Measurements from ENCODE around the gene OPN3. TPM values are rescaled to one million over a fixed set of nuclear protein-coding genes. Genes with fewer than 3 reads are reported as not detected.

Gene OPN3
- total RNA-seq, 1 experiment from 2014 or later = 10.0 TPM

DNA sequence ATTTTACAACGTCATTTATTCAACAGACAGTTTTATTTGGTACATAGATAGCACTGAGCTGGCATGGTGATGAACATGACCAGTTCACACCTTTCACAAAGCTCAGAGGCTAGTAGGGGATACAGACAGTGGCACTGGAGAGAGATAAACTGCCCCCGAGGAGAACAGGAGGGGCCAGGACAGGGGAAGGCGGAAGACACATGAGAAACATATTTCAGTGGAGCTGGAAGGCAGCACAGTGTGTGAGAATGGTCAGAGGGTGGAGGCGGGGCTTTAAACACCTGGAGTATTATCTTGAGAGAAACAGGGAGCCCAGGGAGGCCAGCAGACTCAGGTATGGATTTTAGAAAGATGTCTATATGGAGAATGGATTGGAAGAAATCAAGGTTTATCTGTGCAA, 49.5 kb downstream of the OPN3 start:
- Histone ChIP-seq H3K14ac (ENCODE audit: insufficient read depth, low read length) (no peak overlapping the region), H3K79me1 (ENCODE audit: insufficient read depth, low read depth, low read length, poor library complexity, severe bottlenecking) (no peaks in the 10 kb centered on the region), H3K56ac (ENCODE audit: insufficient read length, low read depth, low read length) (no peak overlapping the region), H3K27me3 (ENCODE audit: insufficient read depth, low read length) (no peaks in the 10 kb centered on the region), H3K23me2 (ENCODE audit: insufficient read length, low read depth, low read length, poor library complexity, severe bottlenecking) (no peaks in the 10 kb centered on the region), H2BK15ac (ENCODE audit: low read depth, low read length) (no peak overlapping the region), H2AK5ac (ENCODE audit: insufficient read length, low read length) (no peak overlapping the region), H3K9me3 (ENCODE audit: control insufficient read depth, low read depth, low read length) (no peaks in the 10 kb centered on the region), H2BK12ac (ENCODE audit: insufficient read length, low read depth, low read length) (no peak overlapping the region), H4K20me1 (ENCODE audit: control insufficient read depth, insufficient read depth, insufficient read length) (no peaks in the 10 kb centered on the region), H2BK20ac (ENCODE audit: low read depth, low read length, poor library complexity, severe bottlenecking) (no peak overlapping the region), H2BK120ac (ENCODE audit: low read depth, low read length, poor library complexity, severe bottlenecking) (no peak overlapping the region), H3K4ac (ENCODE audit: low read depth, low read length) (no peak overlapping the region), H2BK5ac (ENCODE audit: insufficient read length, low read length) (no peak overlapping the region), H3K4me1 (ENCODE audit: insufficient read depth, low read length) (no peaks in the 10 kb centered on the region), H3K18ac (ENCODE audit: insufficient read length, low read depth, low read length) (no peak overlapping the region), H4K5ac (ENCODE audit: insufficient read length, low read depth, low read length) (no peak overlapping the region), H3K27ac (ENCODE audit: insufficient read length, low read depth, low read length) (no peak overlapping the region), H3T11ph (ENCODE audit: low read length) (no peak overlapping the region), H3K79me2 (ENCODE audit: insufficient read depth, low read length) (no peaks in the 10 kb centered on the region), H2AFZ (ENCODE audit: low read length) (no peak overlapping the region), H3K4me2 (ENCODE audit: insufficient read depth, insufficient read length, low read length) (no peak overlapping the region), H4K91ac (ENCODE audit: insufficient read length, low read depth, low read length) (no peak overlapping the region), H4K8ac (replicated peaks; ENCODE audit: insufficient read length, low read depth, low read length) (no peak overlapping the region), H3K9ac (ENCODE audit: extremely low read depth, insufficient read length, low read length) (no peak overlapping the region), H3K23ac (ENCODE audit: insufficient read length, low read depth, low read length) (no peak overlapping the region)
- Mint-ChIP-seq H3K9me3 (no peaks in the 10 kb centered on the region), H3K27me3 (ENCODE audit: low read depth) (no peaks in the 10 kb centered on the region), H3K27ac (no peak overlapping the region; a peak in 1 of 7 replicates), H3K36me3 (ENCODE audit: insufficient read depth in 1 of 3, low read depth in 3 of 3) (no peaks in the 10 kb centered on the region; a peak in 1 of 7 replicates), H3K4me3 (no peak overlapping the region), H3K4me1 (no peaks in the 10 kb centered on the region; a peak in 1 of 4 replicates)
- DNase-seq = no peak
- TF ChIP-seq, protein P1, sequence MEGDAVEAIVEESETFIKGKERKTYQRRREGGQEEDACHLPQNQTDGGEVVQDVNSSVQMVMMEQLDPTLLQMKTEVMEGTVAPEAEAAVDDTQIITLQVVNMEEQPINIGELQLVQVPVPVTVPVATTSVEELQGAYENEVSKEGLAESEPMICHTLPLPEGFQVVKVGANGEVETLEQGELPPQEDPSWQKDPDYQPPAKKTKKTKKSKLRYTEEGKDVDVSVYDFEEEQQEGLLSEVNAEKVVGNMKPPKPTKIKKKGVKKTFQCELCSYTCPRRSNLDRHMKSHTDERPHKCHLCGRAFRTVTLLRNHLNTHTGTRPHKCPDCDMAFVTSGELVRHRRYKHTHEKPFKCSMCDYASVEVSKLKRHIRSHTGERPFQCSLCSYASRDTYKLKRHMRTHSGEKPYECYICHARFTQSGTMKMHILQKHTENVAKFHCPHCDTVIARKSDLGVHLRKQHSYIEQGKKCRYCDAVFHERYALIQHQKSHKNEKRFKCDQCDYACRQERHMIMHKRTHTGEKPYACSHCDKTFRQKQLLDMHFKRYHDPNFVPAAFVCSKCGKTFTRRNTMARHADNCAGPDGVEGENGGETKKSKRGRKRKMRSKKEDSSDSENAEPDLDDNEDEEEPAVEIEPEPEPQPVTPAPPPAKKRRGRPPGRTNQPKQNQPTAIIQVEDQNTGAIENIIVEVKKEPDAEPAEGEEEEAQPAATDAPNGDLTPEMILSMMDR (conservative IDR thresholded peaks at IDR 0.05) = no peak
- WGBS (ENCODE audit: extremely low coverage, insufficient read length, low lambda C conversion rate) = no CpG with 5 or more reads among the region's 4 CpGs

Data from H9 (cell line).